ENCODE results near the gene PALS1. TPM values are rescaled to one million over a fixed set of nuclear protein-coding genes. Genes with fewer than 3 reads are reported as not detected.

The PALS1 gene
- total and polyA plus RNA-seq, 2 experiments from 2014 or later, result 9.1 to 26.7 TPM

DNA sequence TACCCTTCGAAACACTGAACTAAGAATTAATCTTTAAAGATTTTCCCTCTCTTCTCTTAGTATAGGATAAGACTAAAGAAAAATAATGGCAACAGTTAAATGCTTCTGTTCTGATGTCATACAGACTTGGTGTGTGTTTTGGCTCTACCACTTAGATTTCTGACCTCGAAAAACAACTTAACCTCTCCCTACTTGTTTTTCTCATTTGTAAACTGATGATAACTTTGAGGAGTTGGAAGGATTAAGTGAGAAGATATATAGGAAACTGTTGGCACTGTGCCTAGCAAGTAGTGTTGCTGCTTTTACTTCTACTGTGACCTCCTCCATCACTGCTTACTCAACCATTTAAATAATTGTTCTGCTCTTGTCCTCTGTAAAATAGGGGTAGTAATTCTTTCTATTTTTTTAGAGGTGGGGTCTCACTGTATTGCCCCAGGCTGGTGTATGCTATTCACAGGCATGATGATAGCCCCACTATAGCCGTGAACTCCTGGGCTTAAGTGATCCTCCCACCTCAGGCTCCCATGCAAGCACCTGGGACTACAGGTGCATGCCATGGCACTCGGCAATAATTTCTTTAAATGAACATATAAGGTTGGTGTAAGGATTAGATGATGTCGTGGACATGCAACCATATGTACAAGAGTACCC, 22.4 kb downstream of the PALS1 start (continued):
- TF ChIP-seq, protein P1, sequence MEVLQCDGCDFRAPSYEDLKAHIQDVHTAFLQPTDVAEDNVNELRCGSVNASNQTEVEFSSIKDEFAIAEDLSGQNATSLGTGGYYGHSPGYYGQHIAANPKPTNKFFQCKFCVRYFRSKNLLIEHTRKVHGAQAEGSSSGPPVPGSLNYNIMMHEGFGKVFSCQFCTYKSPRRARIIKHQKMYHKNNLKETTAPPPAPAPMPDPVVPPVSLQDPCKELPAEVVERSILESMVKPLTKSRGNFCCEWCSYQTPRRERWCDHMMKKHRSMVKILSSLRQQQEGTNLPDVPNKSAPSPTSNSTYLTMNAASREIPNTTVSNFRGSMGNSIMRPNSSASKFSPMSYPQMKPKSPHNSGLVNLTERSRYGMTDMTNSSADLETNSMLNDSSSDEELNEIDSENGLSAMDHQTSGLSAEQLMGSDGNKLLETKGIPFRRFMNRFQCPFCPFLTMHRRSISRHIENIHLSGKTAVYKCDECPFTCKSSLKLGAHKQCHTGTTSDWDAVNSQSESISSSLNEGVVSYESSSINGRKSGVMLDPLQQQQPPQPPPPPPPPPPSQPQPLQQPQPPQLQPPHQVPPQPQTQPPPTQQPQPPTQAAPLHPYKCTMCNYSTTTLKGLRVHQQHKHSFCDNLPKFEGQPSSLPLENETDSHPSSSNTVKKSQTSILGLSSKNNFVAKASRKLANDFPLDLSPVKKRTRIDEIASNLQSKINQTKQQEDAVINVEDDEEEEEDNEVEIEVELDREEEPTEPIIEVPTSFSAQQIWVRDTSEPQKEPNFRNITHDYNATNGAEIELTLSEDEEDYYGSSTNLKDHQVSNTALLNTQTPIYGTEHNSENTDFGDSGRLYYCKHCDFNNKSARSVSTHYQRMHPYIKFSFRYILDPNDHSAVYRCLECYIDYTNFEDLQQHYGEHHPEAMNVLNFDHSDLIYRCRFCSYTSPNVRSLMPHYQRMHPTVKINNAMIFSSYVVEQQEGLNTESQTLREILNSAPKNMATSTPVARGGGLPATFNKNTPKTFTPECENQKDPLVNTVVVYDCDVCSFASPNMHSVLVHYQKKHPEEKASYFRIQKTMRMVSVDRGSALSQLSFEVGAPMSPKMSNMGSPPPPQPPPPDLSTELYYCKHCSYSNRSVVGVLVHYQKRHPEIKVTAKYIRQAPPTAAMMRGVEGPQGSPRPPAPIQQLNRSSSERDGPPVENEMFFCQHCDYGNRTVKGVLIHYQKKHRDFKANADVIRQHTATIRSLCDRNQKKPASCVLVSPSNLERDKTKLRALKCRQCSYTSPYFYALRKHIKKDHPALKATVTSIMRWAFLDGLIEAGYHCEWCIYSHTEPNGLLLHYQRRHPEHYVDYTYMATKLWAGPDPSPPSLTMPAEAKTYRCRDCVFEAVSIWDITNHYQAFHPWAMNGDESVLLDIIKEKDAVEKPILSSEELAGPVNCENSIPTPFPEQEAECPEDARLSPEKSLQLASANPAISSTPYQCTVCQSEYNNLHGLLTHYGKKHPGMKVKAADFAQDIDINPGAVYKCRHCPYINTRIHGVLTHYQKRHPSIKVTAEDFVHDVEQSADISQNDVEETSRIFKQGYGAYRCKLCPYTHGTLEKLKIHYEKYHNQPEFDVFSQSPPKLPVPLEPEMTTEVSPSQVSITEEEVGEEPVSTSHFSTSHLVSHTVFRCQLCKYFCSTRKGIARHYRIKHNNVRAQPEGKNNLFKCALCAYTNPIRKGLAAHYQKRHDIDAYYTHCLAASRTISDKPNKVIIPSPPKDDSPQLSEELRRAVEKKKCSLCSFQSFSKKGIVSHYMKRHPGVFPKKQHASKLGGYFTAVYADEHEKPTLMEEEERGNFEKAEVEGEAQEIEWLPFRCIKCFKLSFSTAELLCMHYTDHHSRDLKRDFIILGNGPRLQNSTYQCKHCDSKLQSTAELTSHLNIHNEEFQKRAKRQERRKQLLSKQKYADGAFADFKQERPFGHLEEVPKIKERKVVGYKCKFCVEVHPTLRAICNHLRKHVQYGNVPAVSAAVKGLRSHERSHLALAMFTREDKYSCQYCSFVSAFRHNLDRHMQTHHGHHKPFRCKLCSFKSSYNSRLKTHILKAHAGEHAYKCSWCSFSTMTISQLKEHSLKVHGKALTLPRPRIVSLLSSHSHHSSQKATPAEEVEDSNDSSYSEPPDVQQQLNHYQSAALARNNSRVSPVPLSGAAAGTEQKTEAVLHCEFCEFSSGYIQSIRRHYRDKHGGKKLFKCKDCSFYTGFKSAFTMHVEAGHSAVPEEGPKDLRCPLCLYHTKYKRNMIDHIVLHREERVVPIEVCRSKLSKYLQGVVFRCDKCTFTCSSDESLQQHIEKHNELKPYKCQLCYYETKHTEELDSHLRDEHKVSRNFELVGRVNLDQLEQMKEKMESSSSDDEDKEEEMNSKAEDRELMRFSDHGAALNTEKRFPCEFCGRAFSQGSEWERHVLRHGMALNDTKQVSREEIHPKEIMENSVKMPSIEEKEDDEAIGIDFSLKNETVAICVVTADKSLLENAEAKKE (CRISPR knock-in tag; IDR thresholded peaks at IDR 0.05), result no peak
- TF ChIP-seq JUNB (IDR thresholded peaks at IDR 0.05; ENCODE audit: unreplicated experiment), result no peak
- no peak for TF ChIP-seq CTCF (conservative IDR thresholded peaks at IDR 0.05; ENCODE audit: low read depth in 2 of 2)
- no peak for TF ChIP-seq EZH2 (IDR thresholded peaks at IDR 0.05; ENCODE audit: low read depth, unreplicated experiment)

DNA sequence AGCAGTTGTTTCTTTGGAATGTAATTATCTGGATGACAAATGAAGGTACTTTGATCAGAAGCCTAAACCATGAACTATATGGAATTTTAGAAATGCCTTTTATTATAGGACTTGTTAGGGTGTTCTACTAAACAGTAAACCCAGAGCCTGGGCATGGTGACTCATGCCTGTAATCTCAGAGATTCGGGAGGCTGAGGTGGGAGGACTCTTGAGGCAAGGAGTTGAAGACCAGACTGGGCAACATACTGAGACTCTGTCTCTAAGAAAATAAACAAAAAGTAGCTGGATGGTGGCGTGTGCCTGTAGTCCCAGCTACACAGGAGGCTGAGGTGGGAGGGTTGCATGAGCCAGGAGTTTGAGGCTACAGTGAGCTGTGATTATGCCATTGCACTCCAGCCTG, 23.9 kb downstream of the PALS1 start:
- Histone ChIP-seq H3K9me2 (ENCODE audit: insufficient read depth) (no peaks in the 10 kb centered on the region), H3K4me3 (no peak overlapping the region), H3K36me3 (ENCODE audit: insufficient read depth) (no peaks in the 10 kb centered on the region), H3K79me2 (replicated peaks; ENCODE audit: insufficient read depth) (peaks cover 51% of the 10 kb centered on the region), H3F3A (replicated peaks; ENCODE audit: low read depth) (no peaks in the 10 kb centered on the region), H3K4me1 (ENCODE audit: insufficient read depth) (peaks cover 29% of the 10 kb centered on the region), H3K27me3 (ENCODE audit: insufficient read depth) (no peaks in the 10 kb centered on the region), H2AFZ (no peak overlapping the region), H3K27ac (ENCODE audit: low read depth) (no peak overlapping the region), H4K20me1 (replicated peaks; ENCODE audit: insufficient read depth) (no peaks in the 10 kb centered on the region), H3K4me2 (no peak overlapping the region)
- no peaks in the 10 kb centered on the region for H3K9me3 Mint-ChIP-seq
- no peaks in the 10 kb centered on the region for H3K27me3 Mint-ChIP-seq (ENCODE audit: insufficient read depth, low read depth, poor library complexity)
- DNase-seq (ENCODE audit: low spot score), result no peak
- ATAC-seq, result no peak
- no peak overlapping the region for H3K27ac Mint-ChIP-seq
- no peak overlapping the region for H3K4me3 Mint-ChIP-seq
- no peaks in the 10 kb centered on the region for H3K36me3 Mint-ChIP-seq (ENCODE audit: low read depth)
- H3K4me1 Mint-ChIP-seq, result peaks cover 51% of the 10 kb centered on the region
- TF ChIP-seq NANOG (IDR thresholded peaks at IDR 0.05; ENCODE audit: borderline replicate concordance) (no peak), EZH2 (IDR thresholded peaks at IDR 0.05; ENCODE audit: low read depth, unreplicated experiment) (no peak), STAT1 (IDR thresholded peaks at IDR 0.05; ENCODE audit: unreplicated experiment) (no peak), JUNB (IDR thresholded peaks at IDR 0.05; ENCODE audit: unreplicated experiment) (no peak), ETS1 (IDR thresholded peaks at IDR 0.05) (no peak), CTCF (conservative IDR thresholded peaks at IDR 0.05; ENCODE audit: low read depth in 2 of 2) (no peak)
- TF ChIP-seq, protein P2, sequence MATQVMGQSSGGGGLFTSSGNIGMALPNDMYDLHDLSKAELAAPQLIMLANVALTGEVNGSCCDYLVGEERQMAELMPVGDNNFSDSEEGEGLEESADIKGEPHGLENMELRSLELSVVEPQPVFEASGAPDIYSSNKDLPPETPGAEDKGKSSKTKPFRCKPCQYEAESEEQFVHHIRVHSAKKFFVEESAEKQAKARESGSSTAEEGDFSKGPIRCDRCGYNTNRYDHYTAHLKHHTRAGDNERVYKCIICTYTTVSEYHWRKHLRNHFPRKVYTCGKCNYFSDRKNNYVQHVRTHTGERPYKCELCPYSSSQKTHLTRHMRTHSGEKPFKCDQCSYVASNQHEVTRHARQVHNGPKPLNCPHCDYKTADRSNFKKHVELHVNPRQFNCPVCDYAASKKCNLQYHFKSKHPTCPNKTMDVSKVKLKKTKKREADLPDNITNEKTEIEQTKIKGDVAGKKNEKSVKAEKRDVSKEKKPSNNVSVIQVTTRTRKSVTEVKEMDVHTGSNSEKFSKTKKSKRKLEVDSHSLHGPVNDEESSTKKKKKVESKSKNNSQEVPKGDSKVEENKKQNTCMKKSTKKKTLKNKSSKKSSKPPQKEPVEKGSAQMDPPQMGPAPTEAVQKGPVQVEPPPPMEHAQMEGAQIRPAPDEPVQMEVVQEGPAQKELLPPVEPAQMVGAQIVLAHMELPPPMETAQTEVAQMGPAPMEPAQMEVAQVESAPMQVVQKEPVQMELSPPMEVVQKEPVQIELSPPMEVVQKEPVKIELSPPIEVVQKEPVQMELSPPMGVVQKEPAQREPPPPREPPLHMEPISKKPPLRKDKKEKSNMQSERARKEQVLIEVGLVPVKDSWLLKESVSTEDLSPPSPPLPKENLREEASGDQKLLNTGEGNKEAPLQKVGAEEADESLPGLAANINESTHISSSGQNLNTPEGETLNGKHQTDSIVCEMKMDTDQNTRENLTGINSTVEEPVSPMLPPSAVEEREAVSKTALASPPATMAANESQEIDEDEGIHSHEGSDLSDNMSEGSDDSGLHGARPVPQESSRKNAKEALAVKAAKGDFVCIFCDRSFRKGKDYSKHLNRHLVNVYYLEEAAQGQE (IDR thresholded peaks at IDR 0.05; ENCODE audit: unreplicated experiment), result no peak

Data from GM23338 (cell line).